Measurements from ENCODE around the gene MAPRE3. TPM values are rescaled to one million over a fixed set of nuclear protein-coding genes. Genes with fewer than 3 reads are reported as not detected.
A peak's percentile ranks its signal among the peaks of the same experiment; 100 is the strongest.

MAPRE3 gene
- total and polyA plus RNA-seq, 9 of the 15 experiments (the other 6 are each of a cell fraction or from before 2014, with no cell fraction given), result 0.70 to 43.2 (median 12.6) TPM

DNA sequence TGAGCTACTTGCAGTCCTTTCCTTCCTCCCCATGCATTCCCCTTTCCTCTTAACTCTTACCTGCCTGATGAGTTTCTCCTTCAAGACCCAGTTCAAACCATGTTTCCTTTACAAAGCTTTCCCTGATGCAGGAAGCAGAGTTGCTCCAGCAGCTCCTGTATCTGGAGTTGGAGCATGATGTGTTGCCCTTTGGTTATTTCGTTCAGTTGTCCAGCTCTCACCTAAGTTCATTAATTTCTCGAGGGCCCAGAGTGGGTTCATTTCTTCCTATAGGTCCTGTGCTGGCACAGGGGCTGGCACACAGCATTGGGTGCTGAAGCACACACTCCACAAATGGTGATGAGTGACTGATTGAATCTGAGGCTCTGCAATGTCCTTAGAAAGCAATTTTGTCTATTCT, 39.3 kb downstream of the MAPRE3 start:
- no peak for ATAC-seq
- no peak for FAIRE-seq
- in situ Hi-C loops (cut with MboI) (loop anchor here (5.0 kb wide), 1 partner anchor 47 kb away; no protein-coding TSS in a partner anchor), intact Hi-C loops (cut with micrococcal nuclease) (loop anchor here (10.0 kb wide), 1 partner anchor 245 kb away; the partner anchor contains the start of gene SLC35F6)
- no peaks in the 10 kb centered on the region for H3K9me3 ChIP-seq (replicated peaks; ENCODE audit: control insufficient read depth, insufficient read depth, low read depth, low read length)
- CTCF ChIA-PET (ENCODE audit: low intra/inter-chr PET ratio), result no interaction called here
- H3K4me1 ChIP-seq (replicated peaks in 1 of 2; ENCODE audit: control insufficient read depth in 2 of 2, insufficient read depth in 2 of 2, low read length in 2 of 2), result peaks cover 41 to 90% of the 10 kb centered on the region in 2 experiments
- H4K20me1 ChIP-seq (replicated peaks; ENCODE audit: control insufficient read depth, insufficient read depth, low read length), result no peaks in the 10 kb centered on the region
- BruUV-seq (replicated peaks), result TSS peak; percentile 78
- H3K4me2 ChIP-seq (ENCODE audit: insufficient read depth, low read length), result peak overlapping the region; percentile 40; the same call in 1 of the 2 replicates
- DNase-seq (ENCODE audit: extremely low read depth in 1 of 4, low spot score in 3 of 4), result no peak
- no peak overlapping the region for H3K4me3 ChIP-seq
- H3K9me1 ChIP-seq (ENCODE audit: control insufficient read depth, insufficient read depth, low read length), result no peaks in the 10 kb centered on the region
- H2AFZ ChIP-seq (ENCODE audit: low read depth, low read length), result no peak overlapping the region
- 45% methylated on average over 2 of the region's 2 CpGs for WGBS (ENCODE audit: insufficient coverage, low coverage, missing lambda C conversion rate)
- H3K79me2 ChIP-seq (ENCODE audit: control insufficient read depth, insufficient read depth, low read length), result peaks cover 66% of the 10 kb centered on the region
- H3K27ac ChIP-seq (ENCODE audit: extremely low read depth, low read depth, low read length), result peak overlapping the region; percentile 68
- H3K9ac ChIP-seq (ENCODE audit: insufficient read depth in 1 of 2, low read depth in 2 of 2, low read length in 2 of 2), result peak overlapping the region; percentile 31 to 62; a peak in 2 of 4 replicates
- peaks cover 3% of the 10 kb centered on the region; the same call in 1 of the 3 replicates for H3K36me3 ChIP-seq (ENCODE audit: control insufficient read depth, insufficient read depth, low read length)
- H3K27me3 ChIP-seq (ENCODE audit: control insufficient read depth in 2 of 2, insufficient read depth in 2 of 2, low read length in 2 of 2), result no peaks in the 10 kb centered on the region
- POLR2A ChIA-PET, result interaction anchor here (0.6 to 1.4 kb wide), 13 partner anchors 10 to 1856 kb away, joined by 3 to 7 read pairs (median 4); no protein-coding TSS in a partner anchor
- TF ChIP-seq SMAD4 (CRISPR knock-in tag; conservative IDR thresholded peaks at IDR 0.05) (peak; percentile 11; the same call in 1 of the 2 replicates), HDAC1 (IDR thresholded peaks at IDR 0.05) (0 out of 4 replicates have a peak, but pooled peaks of 1 of the 2 experiments have one; percentile 16), SPI1 (IDR thresholded peaks at IDR 0.05; ENCODE audit: borderline replicate concordance, low read depth, low read length) (no peak), NR2C2 (CRISPR knock-in tag; IDR thresholded peaks at IDR 0.05) (no peak), NR2C2 (tag; IDR thresholded peaks at IDR 0.05) (no peak), YY1 (IDR thresholded peaks at IDR 0.05; ENCODE audit: borderline replicate concordance in 1 of 3, control insufficient read depth in 1 of 3, extremely low read depth in 1 of 3, insufficient read depth in 3 of 3, insufficient read length in 1 of 3, insufficient replicate concordance in 2 of 3, low read depth in 1 of 3, low read length in 2 of 3) (no peak), TFAM (CRISPR knock-in tag; conservative IDR thresholded peaks at IDR 0.05) (no peak), MYC (IDR thresholded peaks at IDR 0.05; ENCODE audit: low read depth, low read length) (no peak), MYC (CRISPR knock-in tag; IDR thresholded peaks at IDR 0.05; ENCODE audit: borderline replicate concordance, low read depth) (peak; percentile 20; the same call in 1 of the 2 replicates), MAFK (IDR thresholded peaks at IDR 0.05; ENCODE audit: low read length) (no peak), DIDO1 (tag; IDR thresholded peaks at IDR 0.05; ENCODE audit: low read depth) (no peak), U2AF2 (optimal IDR thresholded peaks at IDR 0.05; ENCODE audit: low read depth, low read length) (no peak), MTF1 (CRISPR knock-in tag; IDR thresholded peaks at IDR 0.05; ENCODE audit: borderline replicate concordance) (no peak), DNMT1 (IDR thresholded peaks at IDR 0.05) (no peak)
- TF ChIP-seq, protein P1, sequence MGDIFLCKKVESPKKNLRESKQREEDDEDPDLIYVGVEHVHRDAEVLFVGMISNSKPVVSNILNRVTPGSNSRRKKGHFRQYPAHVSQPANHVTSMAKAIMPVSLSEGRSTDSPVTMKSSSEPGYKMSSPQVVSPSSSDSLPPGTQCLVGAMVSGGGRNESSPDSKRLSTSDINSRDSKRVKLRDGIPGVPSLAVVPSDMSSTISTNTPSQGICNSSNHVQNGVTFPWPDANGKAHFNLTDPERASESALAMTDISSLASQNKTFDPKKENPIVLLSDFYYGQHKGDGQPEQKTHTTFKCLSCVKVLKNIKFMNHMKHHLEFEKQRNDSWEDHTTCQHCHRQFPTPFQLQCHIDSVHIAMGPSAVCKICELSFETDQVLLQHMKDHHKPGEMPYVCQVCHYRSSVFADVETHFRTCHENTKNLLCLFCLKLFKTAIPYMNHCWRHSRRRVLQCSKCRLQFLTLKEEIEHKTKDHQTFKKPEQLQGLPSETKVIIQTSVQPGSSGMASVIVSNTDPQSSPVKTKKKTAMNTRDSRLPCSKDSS (IDR thresholded peaks at IDR 0.05; ENCODE audit: low read depth, partially characterized antibody), result no peak
- TF ChIP-seq, protein P2, sequence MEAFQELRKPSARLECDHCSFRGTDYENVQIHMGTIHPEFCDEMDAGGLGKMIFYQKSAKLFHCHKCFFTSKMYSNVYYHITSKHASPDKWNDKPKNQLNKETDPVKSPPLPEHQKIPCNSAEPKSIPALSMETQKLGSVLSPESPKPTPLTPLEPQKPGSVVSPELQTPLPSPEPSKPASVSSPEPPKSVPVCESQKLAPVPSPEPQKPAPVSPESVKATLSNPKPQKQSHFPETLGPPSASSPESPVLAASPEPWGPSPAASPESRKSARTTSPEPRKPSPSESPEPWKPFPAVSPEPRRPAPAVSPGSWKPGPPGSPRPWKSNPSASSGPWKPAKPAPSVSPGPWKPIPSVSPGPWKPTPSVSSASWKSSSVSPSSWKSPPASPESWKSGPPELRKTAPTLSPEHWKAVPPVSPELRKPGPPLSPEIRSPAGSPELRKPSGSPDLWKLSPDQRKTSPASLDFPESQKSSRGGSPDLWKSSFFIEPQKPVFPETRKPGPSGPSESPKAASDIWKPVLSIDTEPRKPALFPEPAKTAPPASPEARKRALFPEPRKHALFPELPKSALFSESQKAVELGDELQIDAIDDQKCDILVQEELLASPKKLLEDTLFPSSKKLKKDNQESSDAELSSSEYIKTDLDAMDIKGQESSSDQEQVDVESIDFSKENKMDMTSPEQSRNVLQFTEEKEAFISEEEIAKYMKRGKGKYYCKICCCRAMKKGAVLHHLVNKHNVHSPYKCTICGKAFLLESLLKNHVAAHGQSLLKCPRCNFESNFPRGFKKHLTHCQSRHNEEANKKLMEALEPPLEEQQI (IDR thresholded peaks at IDR 0.05), result no peak
- TF ChIP-seq, protein P3, sequence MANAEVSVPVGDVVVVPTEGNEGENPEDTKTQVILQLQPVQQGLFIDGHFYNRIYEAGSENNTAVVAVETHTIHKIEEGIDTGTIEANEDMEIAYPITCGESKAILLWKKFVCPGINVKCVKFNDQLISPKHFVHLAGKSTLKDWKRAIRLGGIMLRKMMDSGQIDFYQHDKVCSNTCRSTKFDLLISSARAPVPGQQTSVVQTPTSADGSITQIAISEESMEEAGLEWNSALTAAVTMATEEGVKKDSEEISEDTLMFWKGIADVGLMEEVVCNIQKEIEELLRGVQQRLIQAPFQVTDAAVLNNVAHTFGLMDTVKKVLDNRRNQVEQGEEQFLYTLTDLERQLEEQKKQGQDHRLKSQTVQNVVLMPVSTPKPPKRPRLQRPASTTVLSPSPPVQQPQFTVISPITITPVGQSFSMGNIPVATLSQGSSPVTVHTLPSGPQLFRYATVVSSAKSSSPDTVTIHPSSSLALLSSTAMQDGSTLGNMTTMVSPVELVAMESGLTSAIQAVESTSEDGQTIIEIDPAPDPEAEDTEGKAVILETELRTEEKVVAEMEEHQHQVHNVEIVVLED (CRISPR knock-in tag; IDR thresholded peaks at IDR 0.05), result no peak

Data from K562 (cell line).